CD4-positive, alpha-beta T cell (primary cell): ENCODE measurements around the gene SHISA9. TPM values are rescaled to one million over a fixed set of nuclear protein-coding genes. Genes with fewer than 3 reads are reported as not detected.

Experiments
- ATAC-seq: fragments of 200-7000 bp; cut with Tn5 transposase; one replicate; pipeline ENCODE4 v1.10.0; 2022; ENCODE audit warnings: mild to moderate bottlenecking; ENCODE audit not compliant: poor library complexity
- CTCF ChIA-PET: fragments of 350-600 bp; sonication (Branson Sonifier 250); formaldehyde crosslinking; loops from one replicate; lab custom pipeline; 2021; ENCODE audit warnings: antibody characterized with exemption, inconsistent platforms; lab: Charles Lee
- POLR2A ChIA-PET: fragments of 350-600 bp; sonication (Branson Sonifier 250); formaldehyde crosslinking; loops from one replicate; lab custom pipeline; 2021; ENCODE audit warnings: antibody characterized with exemption, inconsistent platforms; lab: Charles Lee
- DNase-seq, 14 experiments: peaks; one replicate each; pipeline ENCODE4 v3.0.0-alpha.2; 2013 to 2020; ENCODE audit warnings: mixed read lengths in 2 of 14
- H3K27ac ChIP-seq, 2 donors: one replicate each; pipeline versions ENCODE4 v1.5.1 to v1.7.0; 2013; ENCODE audit warnings: low read length in 2 of 2, low read depth in 1 of 2, mild to moderate bottlenecking in 1 of 2
- H3K27me3 ChIP-seq, 2 experiments: 1 replicate in 1 of 2; 2 replicates in 1 of 2; pipeline versions ENCODE4 v1.6.1 to v1.7.0; 2013; ENCODE audit warnings: low read length in 2 of 2, control low read depth in 1 of 2, mild to moderate bottlenecking in 1 of 2, moderate library complexity in 1 of 2; ENCODE audit not compliant: insufficient read depth in 2 of 2, control insufficient read depth in 1 of 2
- H3K36me3 ChIP-seq: one replicate; pipeline ENCODE4 v1.6.1; 2013; ENCODE audit warnings: low read length, control low read depth; ENCODE audit not compliant: insufficient read depth
- H3K4me1 ChIP-seq: one replicate; pipeline ENCODE4 v1.6.1; 2013; ENCODE audit warnings: low read length, control low read depth; ENCODE audit not compliant: insufficient read depth
- H3K4me3 ChIP-seq: one replicate; pipeline ENCODE4 v1.5.1; 2013; ENCODE audit warnings: mild to moderate bottlenecking, low read length, moderate library complexity
- H3K9me3 ChIP-seq, 2 experiments: 1 replicate in 1 of 2; 2 replicates in 1 of 2; pipeline versions ENCODE4 v1.6.1 to v1.7.0; 2013; ENCODE audit warnings: low read length in 2 of 2, mild to moderate bottlenecking in 2 of 2, control low read depth in 1 of 2, moderate library complexity in 1 of 2; ENCODE audit not compliant: control insufficient read depth in 1 of 2, insufficient read depth in 1 of 2
- H3K27ac Mint-ChIP-seq: one replicate; pipeline ENCODE4 v1.8.0; 2020; ENCODE audit warnings: mixed read lengths
- H3K27me3 Mint-ChIP-seq: one replicate; pipeline ENCODE4 v1.8.0; 2021; ENCODE audit warnings: mixed read lengths
- H3K36me3 Mint-ChIP-seq: one replicate; pipeline ENCODE4 v1.8.0; 2021; ENCODE audit warnings: low read depth, mixed read lengths
- H3K4me1 Mint-ChIP-seq: one replicate; pipeline ENCODE4 v1.8.0; 2021; ENCODE audit warnings: low read depth, mixed read lengths
- H3K4me3 Mint-ChIP-seq: one replicate; pipeline ENCODE4 v1.8.0; 2020; ENCODE audit warnings: mild to moderate bottlenecking, mixed read lengths
- H3K9me3 Mint-ChIP-seq: one replicate; pipeline ENCODE4 v1.8.0; 2020; ENCODE audit warnings: mixed read lengths
- intact Hi-C, 2 experiments: fragments of 100-400 bp; cut with DNase I in 1 of 2; cut with micrococcal nuclease in 1 of 2; formaldehyde crosslinking; loops; one replicate each; pipeline versions ENCODE4 v1.15.1 to v1.9.0; 2023 to 2025; cut with DNase I, micrococcal nuclease
- total RNA-seq, 174 experiments: library from RNA in 2 of 174; stranded (reverse) in 2 of 174; gene quantifications; one replicate each; pipeline ENCODE4 v1.2.3 and lab custom pipeline; 2021 to 2026
- TF ChIP-seq, protein P1 (sequence below): fragments of 200-600 bp; IDR thresholded peaks from one replicate; pipeline ENCODE4 v1.8.0; 2022; ENCODE audit warnings: antibody characterized with exemption, mild to moderate bottlenecking

The SHISA9 gene
- total RNA-seq, 2 experiments from 2014 or later = not detected

GRCh38 chr16:13118091-13118490, 216.7 kb downstream of the SHISA9 start:
- H3K4me1 Mint-ChIP-seq = no peaks in the 10 kb centered on the region
- DNase-seq (no peak), ATAC-seq (no peak)
- no peak overlapping the region for H3K27ac Mint-ChIP-seq
- H3K36me3 Mint-ChIP-seq = no peaks in the 10 kb centered on the region
- POLR2A ChIA-PET = no interaction called here
- peaks cover 0 to 8% of the 10 kb centered on the region in 2 experiments for H3K9me3 ChIP-seq
- no peaks in the 10 kb centered on the region for H3K36me3 ChIP-seq
- TF ChIP-seq, protein P1, sequence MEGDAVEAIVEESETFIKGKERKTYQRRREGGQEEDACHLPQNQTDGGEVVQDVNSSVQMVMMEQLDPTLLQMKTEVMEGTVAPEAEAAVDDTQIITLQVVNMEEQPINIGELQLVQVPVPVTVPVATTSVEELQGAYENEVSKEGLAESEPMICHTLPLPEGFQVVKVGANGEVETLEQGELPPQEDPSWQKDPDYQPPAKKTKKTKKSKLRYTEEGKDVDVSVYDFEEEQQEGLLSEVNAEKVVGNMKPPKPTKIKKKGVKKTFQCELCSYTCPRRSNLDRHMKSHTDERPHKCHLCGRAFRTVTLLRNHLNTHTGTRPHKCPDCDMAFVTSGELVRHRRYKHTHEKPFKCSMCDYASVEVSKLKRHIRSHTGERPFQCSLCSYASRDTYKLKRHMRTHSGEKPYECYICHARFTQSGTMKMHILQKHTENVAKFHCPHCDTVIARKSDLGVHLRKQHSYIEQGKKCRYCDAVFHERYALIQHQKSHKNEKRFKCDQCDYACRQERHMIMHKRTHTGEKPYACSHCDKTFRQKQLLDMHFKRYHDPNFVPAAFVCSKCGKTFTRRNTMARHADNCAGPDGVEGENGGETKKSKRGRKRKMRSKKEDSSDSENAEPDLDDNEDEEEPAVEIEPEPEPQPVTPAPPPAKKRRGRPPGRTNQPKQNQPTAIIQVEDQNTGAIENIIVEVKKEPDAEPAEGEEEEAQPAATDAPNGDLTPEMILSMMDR = no peak
- H3K4me1 ChIP-seq = no peaks in the 10 kb centered on the region
- peaks cover 5% of the 10 kb centered on the region for H3K9me3 Mint-ChIP-seq
- no peak overlapping the region for H3K27ac ChIP-seq
- no peak overlapping the region for H3K4me3 Mint-ChIP-seq
- intact Hi-C loops = no loop called here
- CTCF ChIA-PET = no interaction called here
- H3K27me3 Mint-ChIP-seq = peaks cover 5% of the 10 kb centered on the region
- no peaks in the 10 kb centered on the region for H3K27me3 ChIP-seq
- no peak overlapping the region for H3K4me3 ChIP-seq

DNA sequence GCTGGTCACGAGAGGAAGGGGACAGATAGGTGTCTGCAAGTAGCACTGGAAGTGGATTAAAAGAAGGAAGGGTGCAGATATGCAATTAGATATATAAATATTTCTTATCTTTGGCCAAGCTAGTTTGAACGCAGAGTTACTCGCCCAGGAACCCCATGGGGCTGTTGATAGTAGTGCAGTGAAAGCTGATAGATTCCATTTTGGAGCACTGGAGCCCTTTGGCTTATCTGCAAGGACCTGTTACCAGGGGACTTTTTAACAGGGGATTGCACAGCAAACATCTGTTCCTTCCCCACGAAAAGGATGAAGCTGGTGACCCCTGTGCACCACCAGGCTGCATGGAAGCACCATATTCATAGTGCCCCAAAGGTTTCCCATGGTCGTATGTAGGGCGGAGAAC, 218.7 kb downstream of the SHISA9 start:
- ATAC-seq (no peak), DNase-seq (no peak)
- ChIA-PET CTCF (no interaction called here), POLR2A (no interaction called here)
- TF ChIP-seq, protein P1 = no peak
- no peak overlapping the region for H3K4me3 ChIP-seq
- intact Hi-C loops = no loop called here
- no peaks in the 10 kb centered on the region for H3K4me1 ChIP-seq
- H3K36me3 ChIP-seq = no peaks in the 10 kb centered on the region
- Mint-ChIP-seq H3K27ac (no peak overlapping the region), H3K27me3 (peaks cover 5% of the 10 kb centered on the region), H3K36me3 (no peaks in the 10 kb centered on the region), H3K4me3 (no peak overlapping the region), H3K9me3 (no peaks in the 10 kb centered on the region), H3K4me1 (no peaks in the 10 kb centered on the region)
- no peak overlapping the region for H3K27ac ChIP-seq
- H3K9me3 ChIP-seq = peaks cover 0 to 4% of the 10 kb centered on the region in 2 experiments
- no peaks in the 10 kb centered on the region for H3K27me3 ChIP-seq

DNA sequence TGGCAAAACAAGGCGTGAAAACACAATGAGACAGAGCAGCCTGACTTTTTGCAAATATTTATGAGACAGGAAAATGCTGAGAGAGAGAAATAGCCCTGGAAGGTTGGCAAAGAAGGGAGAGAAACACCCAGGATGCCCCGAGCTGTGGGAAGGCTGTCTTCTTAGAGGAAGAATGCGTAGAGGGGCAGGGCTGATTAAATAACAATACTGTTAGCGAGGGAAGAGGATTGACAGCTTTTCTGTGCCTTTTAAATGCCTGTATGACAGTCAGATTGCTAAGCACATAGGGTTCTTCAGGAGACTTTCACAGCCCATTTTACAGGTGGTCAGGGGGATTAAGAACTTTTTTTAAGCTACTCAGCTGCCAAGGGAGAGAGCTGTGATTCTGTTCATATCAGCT, 219.2 kb downstream of the SHISA9 start:
- ChIA-PET POLR2A (no interaction called here), CTCF (no interaction called here)
- H3K4me3 ChIP-seq = no peak overlapping the region
- no peaks in the 10 kb centered on the region for H3K27me3 ChIP-seq
- Mint-ChIP-seq H3K27ac (no peak overlapping the region), H3K4me1 (no peaks in the 10 kb centered on the region), H3K4me3 (no peak overlapping the region), H3K36me3 (no peaks in the 10 kb centered on the region), H3K27me3 (peaks cover 5% of the 10 kb centered on the region), H3K9me3 (no peaks in the 10 kb centered on the region)
- no peak for ATAC-seq
- H3K4me1 ChIP-seq = no peaks in the 10 kb centered on the region
- no peak for DNase-seq
- TF ChIP-seq, protein P1 = no peak
- no peaks in the 10 kb centered on the region for H3K36me3 ChIP-seq
- H3K27ac ChIP-seq = no peak overlapping the region
- intact Hi-C loops = no loop called here
- peaks cover 0 to 4% of the 10 kb centered on the region in 2 experiments for H3K9me3 ChIP-seq
